GM23338 (cell line): Measurements from ENCODE around the gene OR4P4. TPM values are rescaled to one million over a fixed set of nuclear protein-coding genes. Genes with fewer than 3 reads are reported as not detected.

Source experiments
- ATAC-seq: fragments of 200-7000 bp; cut with Tn5 transposase; 3 replicates; pipeline ENCODE4 v1.9.1; 2020
- DNase-seq: peaks from one replicate; pipeline ENCODE4 v3.0.0-alpha.2; 2015; ENCODE audit warnings: low spot score
- H2AFZ ChIP-seq: fragments of 200-600 bp; sonication (generic); 2 replicates; pipeline ENCODE4 v1.8.0; 2016; ENCODE audit warnings: antibody characterized with exemption, mild to moderate bottlenecking, moderate library complexity
- H3F3A ChIP-seq: fragments of 200-600 bp; sonication (generic); replicated peaks from 2 replicates; pipeline ENCODE4 v1.8.0; 2017; ENCODE audit warnings: antibody characterized with exemption, mixed run types, low read depth
- H3K27ac ChIP-seq: fragments of 200-600 bp; sonication (generic); 2 replicates; pipeline ENCODE4 v1.6.1; 2016; ENCODE audit warnings: low read depth
- H3K27me3 ChIP-seq: fragments of 200-600 bp; sonication (generic); 2 replicates; pipeline ENCODE4 v1.8.0; 2016; ENCODE audit warnings: mild to moderate bottlenecking, mixed run types, moderate library complexity; ENCODE audit not compliant: insufficient read depth
- H3K36me3 ChIP-seq: fragments of 200-600 bp; sonication (generic); 2 replicates; pipeline ENCODE4 v1.8.0; 2016; ENCODE audit warnings: mild to moderate bottlenecking; ENCODE audit not compliant: insufficient read depth
- H3K4me1 ChIP-seq: fragments of 200-600 bp; sonication (generic); 2 replicates; pipeline ENCODE4 v1.8.0; 2016; ENCODE audit warnings: mild to moderate bottlenecking, moderate library complexity; ENCODE audit not compliant: insufficient read depth
- H3K4me2 ChIP-seq: fragments of 200-600 bp; sonication (generic); 2 replicates; pipeline ENCODE4 v1.7.1; 2017; ENCODE audit warnings: mixed run types
- H3K4me3 ChIP-seq: fragments of 200-600 bp; sonication (generic); 2 replicates; pipeline ENCODE4 v1.6.1; 2016; ENCODE audit warnings: mixed run types
- H3K79me2 ChIP-seq: fragments of 200-600 bp; sonication (generic); replicated peaks from 2 replicates; pipeline ENCODE4 v1.8.0; 2017; ENCODE audit warnings: mild to moderate bottlenecking; ENCODE audit not compliant: insufficient read depth
- H3K9me2 ChIP-seq: fragments of 200-600 bp; sonication (generic); 2 replicates; pipeline ENCODE4 v1.8.0; 2017; ENCODE audit not compliant: insufficient read depth
- H4K20me1 ChIP-seq: fragments of 200-600 bp; sonication (generic); replicated peaks from 2 replicates; pipeline ENCODE4 v1.8.0; 2017; ENCODE audit warnings: mild to moderate bottlenecking; ENCODE audit not compliant: insufficient read depth
- H3K27ac Mint-ChIP-seq: 2 replicates; pipeline ENCODE4 v1.8.0; 2020; ENCODE audit warnings: inconsistent platforms, mild to moderate bottlenecking, moderate library complexity, mixed read lengths
- H3K27me3 Mint-ChIP-seq: 3 replicates; pipeline ENCODE4 v1.8.0; 2022; ENCODE audit warnings: low read depth, mild to moderate bottlenecking, moderate library complexity, mixed read lengths, inconsistent platforms; ENCODE audit not compliant: insufficient read depth, poor library complexity
- H3K36me3 Mint-ChIP-seq: 3 replicates; pipeline ENCODE4 v1.8.0; 2021; ENCODE audit warnings: low read depth, mild to moderate bottlenecking, inconsistent platforms, moderate library complexity, mixed read lengths
- H3K4me1 Mint-ChIP-seq: 3 replicates; pipeline ENCODE4 v1.8.0; 2020; ENCODE audit warnings: mild to moderate bottlenecking, inconsistent platforms, mixed read lengths
- H3K4me3 Mint-ChIP-seq: 3 replicates; pipeline ENCODE4 v1.8.0; 2021; ENCODE audit warnings: moderate library complexity, mild to moderate bottlenecking, inconsistent platforms, mixed read lengths
- H3K9me3 Mint-ChIP-seq: 3 replicates; pipeline ENCODE4 v1.8.0; 2020; ENCODE audit warnings: moderate library complexity, mild to moderate bottlenecking, inconsistent platforms, mixed read lengths
- CREB1 ChIP-seq: fragments of 250-450 bp; sonication (Bioruptor Pico); IDR thresholded peaks from 2 replicates; pipeline ENCODE4 v1.5.0; 2020; ENCODE audit warnings: low read depth, mild to moderate bottlenecking, moderate library complexity
- ETS1 ChIP-seq: IDR thresholded peaks from 2 replicates; pipeline ENCODE4 v1.6.1; 2016; ENCODE audit warnings: antibody characterized with exemption
- EZH2 ChIP-seq: fragments of 200-600 bp; sonication (generic); IDR thresholded peaks from one replicate; pipeline ENCODE4 v1.8.0; 2017; ENCODE audit warnings: antibody characterized with exemption, mild to moderate bottlenecking, low read depth; ENCODE audit not compliant: unreplicated experiment
- EZH2phosphoT487 ChIP-seq: fragments of 200-600 bp; sonication (generic); IDR thresholded peaks from one replicate; pipeline ENCODE4 v1.8.1; 2018; ENCODE audit warnings: antibody characterized with exemption; ENCODE audit not compliant: unreplicated experiment
- JUNB ChIP-seq: IDR thresholded peaks from one replicate; pipeline ENCODE4 v1.6.1; 2016; ENCODE audit warnings: antibody characterized with exemption; ENCODE audit not compliant: unreplicated experiment
- NANOG ChIP-seq: IDR thresholded peaks from 2 replicates; pipeline ENCODE4 v1.6.1; 2016; ENCODE audit warnings: antibody characterized with exemption, borderline replicate concordance
- POLR2AphosphoS5 ChIP-seq: IDR thresholded peaks from 2 replicates; pipeline ENCODE4 v1.6.1; 2016; ENCODE audit warnings: antibody characterized with exemption, low read depth
- STAT1 ChIP-seq: IDR thresholded peaks from one replicate; pipeline ENCODE4 v1.6.1; 2016; ENCODE audit warnings: antibody characterized with exemption; ENCODE audit not compliant: unreplicated experiment
- ZNF114 ChIP-seq: fragments of 250-450 bp; sonication (Bioruptor Pico); IDR thresholded peaks from 2 replicates; pipeline ENCODE4 v1.5.0; 2020; ENCODE audit warnings: mild to moderate bottlenecking, moderate library complexity
- ZNF331 ChIP-seq: fragments of 250-450 bp; sonication (Bioruptor Pico); IDR thresholded peaks from 2 replicates; pipeline ENCODE4 v1.5.0; 2020; ENCODE audit warnings: low read depth, mild to moderate bottlenecking, moderate library complexity
- polyA plus RNA-seq: library from polyadenylated mRNA; unstranded; fragments of >200 nt; fragmentation: Nextera tagmentation; extraction: Ambion mirVana; gene quantifications from 2 replicates; pipeline ENCODE4 v1.2.1, GENCODE V29; 2016
- total RNA-seq: library from RNA; depleted of rRNA; stranded (reverse); fragments of >200 nt; shearing (Covaris generic); gene quantifications from 2 replicates; pipeline ENCODE4 v1.2.3, GENCODE V29; 2014
- TF ChIP-seq, protein P1 (sequence below): IDR thresholded peaks from one replicate; pipeline ENCODE4 v1.6.1; 2018; ENCODE audit warnings: antibody characterized with exemption; ENCODE audit not compliant: unreplicated experiment
- TF ChIP-seq, protein P2 (sequence below), 2 experiments: fragments of 200-600 bp in 1 of 2; sonication (generic) in 1 of 2; conservative IDR thresholded peaks; 2 replicates each; pipeline versions ENCODE4 v1.5.1 to v1.6.1; 2016 to 2017; ENCODE audit warnings: antibody characterized with exemption in 2 of 2, low read depth in 2 of 2, mild to moderate bottlenecking in 2 of 2, moderate library complexity in 1 of 2
- TF ChIP-seq, protein P3 (sequence below): fragments of 250-450 bp; sonication (Bioruptor Pico); IDR thresholded peaks from 2 replicates; pipeline ENCODE4 v1.5.0; 2020; ENCODE audit warnings: mild to moderate bottlenecking, moderate library complexity

Gene OR4P4
- total and polyA plus RNA-seq, 2 experiments from 2014 or later: not detected

GRCh38 chr11:55607545-55607944, 27.4 kb upstream of the OR4P4 start, which contains the start of gene OR4C11:
Gene OR4C11, minus strand, starts transcription at chr11:55607645. Its CDS starts 3,272 bp downstream, at chr11:55604373.
- DNase-seq (no peak), ATAC-seq (no peak)
- Histone ChIP-seq H3F3A (no peaks in the 10 kb centered on the region), H3K27me3 (no peaks in the 10 kb centered on the region), H3K36me3 (peaks cover 22% of the 10 kb centered on the region; the same call in 1 of the 2 replicates), H3K79me2 (no peaks in the 10 kb centered on the region), H3K9me2 (no peaks in the 10 kb centered on the region), H3K4me1 (no peaks in the 10 kb centered on the region), H3K4me3 (no peak within 1 kb of the TSS), H3K4me2 (no peak within 1 kb of the TSS), H2AFZ (no peak within 1 kb of the TSS), H3K27ac (no peak within 1 kb of the TSS), H4K20me1 (no peaks in the 10 kb centered on the region)
- peaks cover 2% of the 10 kb centered on the region for H3K27me3 Mint-ChIP-seq
- no peaks in the 10 kb centered on the region for H3K4me1 Mint-ChIP-seq
- peaks cover 88% of the 10 kb centered on the region for H3K9me3 Mint-ChIP-seq
- TF ChIP-seq CREB1 (CRISPR knock-in tag): no peak
- no peak for TF ChIP-seq EZH2phosphoT487
- TF ChIP-seq JUNB: no peak
- no peak for TF ChIP-seq ETS1
- TF ChIP-seq NANOG: no peak
- no peak for TF ChIP-seq POLR2AphosphoS5
- TF ChIP-seq, protein P1, sequence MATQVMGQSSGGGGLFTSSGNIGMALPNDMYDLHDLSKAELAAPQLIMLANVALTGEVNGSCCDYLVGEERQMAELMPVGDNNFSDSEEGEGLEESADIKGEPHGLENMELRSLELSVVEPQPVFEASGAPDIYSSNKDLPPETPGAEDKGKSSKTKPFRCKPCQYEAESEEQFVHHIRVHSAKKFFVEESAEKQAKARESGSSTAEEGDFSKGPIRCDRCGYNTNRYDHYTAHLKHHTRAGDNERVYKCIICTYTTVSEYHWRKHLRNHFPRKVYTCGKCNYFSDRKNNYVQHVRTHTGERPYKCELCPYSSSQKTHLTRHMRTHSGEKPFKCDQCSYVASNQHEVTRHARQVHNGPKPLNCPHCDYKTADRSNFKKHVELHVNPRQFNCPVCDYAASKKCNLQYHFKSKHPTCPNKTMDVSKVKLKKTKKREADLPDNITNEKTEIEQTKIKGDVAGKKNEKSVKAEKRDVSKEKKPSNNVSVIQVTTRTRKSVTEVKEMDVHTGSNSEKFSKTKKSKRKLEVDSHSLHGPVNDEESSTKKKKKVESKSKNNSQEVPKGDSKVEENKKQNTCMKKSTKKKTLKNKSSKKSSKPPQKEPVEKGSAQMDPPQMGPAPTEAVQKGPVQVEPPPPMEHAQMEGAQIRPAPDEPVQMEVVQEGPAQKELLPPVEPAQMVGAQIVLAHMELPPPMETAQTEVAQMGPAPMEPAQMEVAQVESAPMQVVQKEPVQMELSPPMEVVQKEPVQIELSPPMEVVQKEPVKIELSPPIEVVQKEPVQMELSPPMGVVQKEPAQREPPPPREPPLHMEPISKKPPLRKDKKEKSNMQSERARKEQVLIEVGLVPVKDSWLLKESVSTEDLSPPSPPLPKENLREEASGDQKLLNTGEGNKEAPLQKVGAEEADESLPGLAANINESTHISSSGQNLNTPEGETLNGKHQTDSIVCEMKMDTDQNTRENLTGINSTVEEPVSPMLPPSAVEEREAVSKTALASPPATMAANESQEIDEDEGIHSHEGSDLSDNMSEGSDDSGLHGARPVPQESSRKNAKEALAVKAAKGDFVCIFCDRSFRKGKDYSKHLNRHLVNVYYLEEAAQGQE: no peak
- TF ChIP-seq STAT1: no peak
- TF ChIP-seq, protein P2, sequence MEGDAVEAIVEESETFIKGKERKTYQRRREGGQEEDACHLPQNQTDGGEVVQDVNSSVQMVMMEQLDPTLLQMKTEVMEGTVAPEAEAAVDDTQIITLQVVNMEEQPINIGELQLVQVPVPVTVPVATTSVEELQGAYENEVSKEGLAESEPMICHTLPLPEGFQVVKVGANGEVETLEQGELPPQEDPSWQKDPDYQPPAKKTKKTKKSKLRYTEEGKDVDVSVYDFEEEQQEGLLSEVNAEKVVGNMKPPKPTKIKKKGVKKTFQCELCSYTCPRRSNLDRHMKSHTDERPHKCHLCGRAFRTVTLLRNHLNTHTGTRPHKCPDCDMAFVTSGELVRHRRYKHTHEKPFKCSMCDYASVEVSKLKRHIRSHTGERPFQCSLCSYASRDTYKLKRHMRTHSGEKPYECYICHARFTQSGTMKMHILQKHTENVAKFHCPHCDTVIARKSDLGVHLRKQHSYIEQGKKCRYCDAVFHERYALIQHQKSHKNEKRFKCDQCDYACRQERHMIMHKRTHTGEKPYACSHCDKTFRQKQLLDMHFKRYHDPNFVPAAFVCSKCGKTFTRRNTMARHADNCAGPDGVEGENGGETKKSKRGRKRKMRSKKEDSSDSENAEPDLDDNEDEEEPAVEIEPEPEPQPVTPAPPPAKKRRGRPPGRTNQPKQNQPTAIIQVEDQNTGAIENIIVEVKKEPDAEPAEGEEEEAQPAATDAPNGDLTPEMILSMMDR (conservative IDR thresholded peaks at IDR 0.05; ENCODE audit: low read depth in 2 of 2): no peak
- TF ChIP-seq ZNF331 (CRISPR knock-in tag): no peak
- TF ChIP-seq, protein P3, sequence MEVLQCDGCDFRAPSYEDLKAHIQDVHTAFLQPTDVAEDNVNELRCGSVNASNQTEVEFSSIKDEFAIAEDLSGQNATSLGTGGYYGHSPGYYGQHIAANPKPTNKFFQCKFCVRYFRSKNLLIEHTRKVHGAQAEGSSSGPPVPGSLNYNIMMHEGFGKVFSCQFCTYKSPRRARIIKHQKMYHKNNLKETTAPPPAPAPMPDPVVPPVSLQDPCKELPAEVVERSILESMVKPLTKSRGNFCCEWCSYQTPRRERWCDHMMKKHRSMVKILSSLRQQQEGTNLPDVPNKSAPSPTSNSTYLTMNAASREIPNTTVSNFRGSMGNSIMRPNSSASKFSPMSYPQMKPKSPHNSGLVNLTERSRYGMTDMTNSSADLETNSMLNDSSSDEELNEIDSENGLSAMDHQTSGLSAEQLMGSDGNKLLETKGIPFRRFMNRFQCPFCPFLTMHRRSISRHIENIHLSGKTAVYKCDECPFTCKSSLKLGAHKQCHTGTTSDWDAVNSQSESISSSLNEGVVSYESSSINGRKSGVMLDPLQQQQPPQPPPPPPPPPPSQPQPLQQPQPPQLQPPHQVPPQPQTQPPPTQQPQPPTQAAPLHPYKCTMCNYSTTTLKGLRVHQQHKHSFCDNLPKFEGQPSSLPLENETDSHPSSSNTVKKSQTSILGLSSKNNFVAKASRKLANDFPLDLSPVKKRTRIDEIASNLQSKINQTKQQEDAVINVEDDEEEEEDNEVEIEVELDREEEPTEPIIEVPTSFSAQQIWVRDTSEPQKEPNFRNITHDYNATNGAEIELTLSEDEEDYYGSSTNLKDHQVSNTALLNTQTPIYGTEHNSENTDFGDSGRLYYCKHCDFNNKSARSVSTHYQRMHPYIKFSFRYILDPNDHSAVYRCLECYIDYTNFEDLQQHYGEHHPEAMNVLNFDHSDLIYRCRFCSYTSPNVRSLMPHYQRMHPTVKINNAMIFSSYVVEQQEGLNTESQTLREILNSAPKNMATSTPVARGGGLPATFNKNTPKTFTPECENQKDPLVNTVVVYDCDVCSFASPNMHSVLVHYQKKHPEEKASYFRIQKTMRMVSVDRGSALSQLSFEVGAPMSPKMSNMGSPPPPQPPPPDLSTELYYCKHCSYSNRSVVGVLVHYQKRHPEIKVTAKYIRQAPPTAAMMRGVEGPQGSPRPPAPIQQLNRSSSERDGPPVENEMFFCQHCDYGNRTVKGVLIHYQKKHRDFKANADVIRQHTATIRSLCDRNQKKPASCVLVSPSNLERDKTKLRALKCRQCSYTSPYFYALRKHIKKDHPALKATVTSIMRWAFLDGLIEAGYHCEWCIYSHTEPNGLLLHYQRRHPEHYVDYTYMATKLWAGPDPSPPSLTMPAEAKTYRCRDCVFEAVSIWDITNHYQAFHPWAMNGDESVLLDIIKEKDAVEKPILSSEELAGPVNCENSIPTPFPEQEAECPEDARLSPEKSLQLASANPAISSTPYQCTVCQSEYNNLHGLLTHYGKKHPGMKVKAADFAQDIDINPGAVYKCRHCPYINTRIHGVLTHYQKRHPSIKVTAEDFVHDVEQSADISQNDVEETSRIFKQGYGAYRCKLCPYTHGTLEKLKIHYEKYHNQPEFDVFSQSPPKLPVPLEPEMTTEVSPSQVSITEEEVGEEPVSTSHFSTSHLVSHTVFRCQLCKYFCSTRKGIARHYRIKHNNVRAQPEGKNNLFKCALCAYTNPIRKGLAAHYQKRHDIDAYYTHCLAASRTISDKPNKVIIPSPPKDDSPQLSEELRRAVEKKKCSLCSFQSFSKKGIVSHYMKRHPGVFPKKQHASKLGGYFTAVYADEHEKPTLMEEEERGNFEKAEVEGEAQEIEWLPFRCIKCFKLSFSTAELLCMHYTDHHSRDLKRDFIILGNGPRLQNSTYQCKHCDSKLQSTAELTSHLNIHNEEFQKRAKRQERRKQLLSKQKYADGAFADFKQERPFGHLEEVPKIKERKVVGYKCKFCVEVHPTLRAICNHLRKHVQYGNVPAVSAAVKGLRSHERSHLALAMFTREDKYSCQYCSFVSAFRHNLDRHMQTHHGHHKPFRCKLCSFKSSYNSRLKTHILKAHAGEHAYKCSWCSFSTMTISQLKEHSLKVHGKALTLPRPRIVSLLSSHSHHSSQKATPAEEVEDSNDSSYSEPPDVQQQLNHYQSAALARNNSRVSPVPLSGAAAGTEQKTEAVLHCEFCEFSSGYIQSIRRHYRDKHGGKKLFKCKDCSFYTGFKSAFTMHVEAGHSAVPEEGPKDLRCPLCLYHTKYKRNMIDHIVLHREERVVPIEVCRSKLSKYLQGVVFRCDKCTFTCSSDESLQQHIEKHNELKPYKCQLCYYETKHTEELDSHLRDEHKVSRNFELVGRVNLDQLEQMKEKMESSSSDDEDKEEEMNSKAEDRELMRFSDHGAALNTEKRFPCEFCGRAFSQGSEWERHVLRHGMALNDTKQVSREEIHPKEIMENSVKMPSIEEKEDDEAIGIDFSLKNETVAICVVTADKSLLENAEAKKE (CRISPR knock-in tag): no peak
- TF ChIP-seq EZH2: no peak
- TF ChIP-seq ZNF114: no peak
- H3K36me3 Mint-ChIP-seq: peaks cover 22% of the 10 kb centered on the region; the same call in 2 of the 3 replicates
- H3K27ac Mint-ChIP-seq: no peak within 1 kb of the TSS
- no peak within 1 kb of the TSS for H3K4me3 Mint-ChIP-seq
